NCI-H2029 (cell line): Measurements from ENCODE around the gene OR6K2.
"Not testable (repeated sequence)": the region's sequence is repeated elsewhere in the genome, so short reads cannot be mapped to it uniquely, and the experiment has no call there.

Experiments
- DNase-seq: peaks from one replicate; lab custom pipeline; 2025; lab: John Stamatoyannopoulos, UW

OR6K2 gene, protein sequence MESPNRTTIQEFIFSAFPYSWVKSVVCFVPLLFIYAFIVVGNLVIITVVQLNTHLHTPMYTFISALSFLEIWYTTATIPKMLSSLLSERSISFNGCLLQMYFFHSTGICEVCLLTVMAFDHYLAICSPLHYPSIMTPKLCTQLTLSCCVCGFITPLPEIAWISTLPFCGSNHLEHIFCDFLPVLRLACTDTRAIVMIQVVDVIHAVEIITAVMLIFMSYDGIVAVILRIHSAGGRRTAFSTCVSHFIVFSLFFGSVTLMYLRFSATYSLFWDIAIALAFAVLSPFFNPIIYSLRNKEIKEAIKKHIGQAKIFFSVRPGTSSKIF

DNA sequence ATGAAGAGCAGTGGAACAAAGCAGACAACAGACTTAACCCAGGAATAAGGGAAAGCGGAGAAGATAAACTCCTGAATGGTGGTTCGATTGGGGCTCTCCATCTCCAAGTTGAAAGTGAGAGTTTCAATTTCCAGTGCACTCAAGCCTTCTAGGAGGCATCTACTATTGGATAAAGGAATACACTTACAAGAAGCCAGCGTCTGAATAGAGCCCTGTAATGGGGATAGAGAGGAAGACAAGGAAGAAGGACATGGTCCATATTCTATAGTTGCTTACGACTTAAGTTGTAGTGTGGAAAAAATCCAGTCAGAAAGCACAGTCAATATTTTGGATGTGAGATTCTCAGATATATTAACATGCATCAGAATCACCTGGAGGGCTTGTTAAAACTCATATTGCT is at the start of gene OR6K2:
Gene OR6K2, minus strand, starts transcription at position 101 of the 400 bp plus-strand sequence. Its CDS starts 0 bp downstream, at position 101.
- no peak for DNase-seq

DNA sequence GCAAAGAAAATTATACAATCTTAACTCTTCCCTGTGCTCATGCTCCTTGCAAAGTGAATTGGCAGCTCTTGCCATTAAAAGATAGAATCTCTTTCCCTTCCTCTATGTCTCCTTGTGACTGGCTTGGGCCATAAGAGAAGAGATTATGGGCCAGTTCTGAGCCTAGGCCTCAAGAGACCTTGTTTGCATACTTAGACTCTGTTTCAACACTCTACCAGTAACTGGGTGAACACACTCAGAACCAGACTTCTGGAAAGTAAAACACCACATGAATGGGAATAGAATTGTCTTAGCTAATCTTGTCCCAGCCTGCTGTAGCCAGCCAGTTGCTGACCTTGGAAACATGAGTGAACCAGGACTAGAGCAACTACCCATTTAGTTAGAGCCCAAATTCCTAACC is 35.4 kb upstream of the OR6K2 start:
- DNase-seq, result no peak

DNA sequence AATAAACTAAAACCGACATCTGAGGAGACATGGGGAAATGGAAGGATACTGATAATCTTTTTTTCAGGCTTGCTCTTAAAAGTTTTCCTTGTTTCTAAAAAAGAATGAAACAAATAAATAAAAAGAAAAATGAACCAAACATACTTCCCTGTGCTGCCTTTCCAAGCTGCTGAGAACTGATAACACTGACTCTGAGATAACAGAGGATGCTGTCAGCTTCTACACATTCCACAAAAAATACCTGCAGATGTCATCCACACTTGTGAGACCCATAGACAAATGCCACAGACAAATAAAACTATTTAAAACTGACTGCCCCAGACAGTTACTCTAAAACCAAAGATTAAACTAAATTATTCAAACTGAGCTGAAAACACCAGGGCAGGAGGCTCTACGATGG is 32.1 kb upstream of the OR6K2 start:
- DNase-seq, result no peak

DNA sequence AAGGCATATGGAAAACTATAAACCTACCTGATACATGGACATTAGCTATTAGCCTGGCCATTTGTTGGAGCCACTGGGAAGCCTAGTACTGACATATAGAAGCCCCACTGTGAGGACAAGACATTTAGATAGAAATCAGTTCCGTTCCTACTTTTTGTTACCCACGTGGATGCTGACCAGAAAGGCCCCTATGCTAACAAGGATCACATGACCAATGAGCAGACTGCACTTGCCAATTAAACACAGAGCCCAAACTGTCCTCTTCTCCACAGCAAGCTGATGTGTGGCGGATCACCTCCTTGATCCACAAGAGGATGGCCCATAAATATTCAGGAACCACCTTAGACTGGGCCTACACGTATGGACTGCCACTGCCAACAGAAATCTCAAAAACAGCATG is 31.3 kb upstream of the OR6K2 start:
- no peak for DNase-seq

DNA sequence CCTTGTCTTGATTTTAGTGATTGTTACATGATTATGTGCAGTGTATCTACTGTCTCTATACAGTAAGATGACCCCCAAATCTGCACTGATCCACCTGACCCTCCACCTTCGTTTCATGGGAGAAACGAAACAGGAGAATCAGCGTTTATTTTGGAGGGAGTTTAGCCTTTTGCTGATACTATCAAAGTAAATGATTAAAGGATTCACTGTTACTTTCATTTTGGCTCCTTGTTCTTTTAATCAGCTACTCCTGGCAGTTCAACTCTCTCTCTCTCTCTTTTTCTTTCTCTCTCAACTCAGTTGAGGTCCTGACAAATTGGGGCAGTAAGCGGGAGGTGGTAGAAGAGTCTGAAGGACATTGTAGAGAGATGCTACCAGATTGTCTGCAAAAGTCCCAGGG is 30.0 kb upstream of the OR6K2 start:
- DNase-seq, result no peak

DNA sequence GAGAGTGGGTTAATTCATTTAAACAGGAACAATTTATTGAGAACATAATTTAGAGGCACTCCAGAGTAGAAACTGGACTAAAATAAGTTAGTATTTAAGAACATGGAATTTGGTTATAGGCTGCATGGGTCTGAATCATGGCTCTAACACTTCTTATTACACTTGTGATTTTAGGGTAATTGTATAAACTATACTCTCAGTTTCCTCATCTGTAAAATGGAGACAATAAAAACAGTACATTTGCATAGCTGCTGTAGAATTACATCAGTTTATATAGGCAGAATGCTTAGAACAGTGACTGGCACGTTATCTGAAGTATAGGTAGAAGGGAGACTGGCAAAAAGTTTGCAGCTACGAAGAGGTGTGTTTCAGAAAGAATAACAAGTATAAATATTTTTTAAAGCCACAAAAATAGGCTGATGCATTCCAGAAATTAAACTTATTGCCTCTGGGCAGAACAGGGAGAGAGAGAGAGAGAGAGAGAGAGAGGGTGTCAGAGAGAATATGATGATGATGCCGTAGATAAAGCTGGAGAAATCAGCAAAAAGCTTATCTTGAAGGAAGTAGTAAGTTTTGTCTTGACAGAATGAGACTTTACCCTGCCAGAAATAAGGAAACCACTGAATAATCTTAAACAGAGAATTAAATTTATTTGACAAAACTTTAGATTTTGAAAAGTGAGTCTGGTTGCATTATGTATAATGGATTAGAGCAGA is 28.2 kb upstream of the OR6K2 start:
- DNase-seq, result no peak

DNA sequence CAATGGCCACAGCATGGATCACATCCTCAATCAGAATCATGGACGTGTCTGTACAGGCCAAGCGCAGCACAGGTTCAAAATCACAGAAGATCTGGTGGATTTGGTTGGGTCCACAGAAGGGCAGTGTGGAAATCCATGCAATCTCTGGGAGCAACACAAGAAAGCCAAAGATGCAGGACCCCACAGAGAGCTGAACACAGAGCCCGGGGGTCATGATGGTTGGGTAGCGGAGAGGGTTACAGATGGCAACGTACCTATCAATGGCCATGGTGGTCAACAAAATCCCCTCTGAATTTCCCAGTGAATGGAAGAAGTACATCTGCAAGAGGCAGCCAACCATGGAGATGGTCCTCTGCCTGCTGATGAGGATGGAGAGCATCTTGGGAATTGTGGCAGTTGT is 24.0 kb upstream of the OR6K2 start:
- no peak for DNase-seq

DNA sequence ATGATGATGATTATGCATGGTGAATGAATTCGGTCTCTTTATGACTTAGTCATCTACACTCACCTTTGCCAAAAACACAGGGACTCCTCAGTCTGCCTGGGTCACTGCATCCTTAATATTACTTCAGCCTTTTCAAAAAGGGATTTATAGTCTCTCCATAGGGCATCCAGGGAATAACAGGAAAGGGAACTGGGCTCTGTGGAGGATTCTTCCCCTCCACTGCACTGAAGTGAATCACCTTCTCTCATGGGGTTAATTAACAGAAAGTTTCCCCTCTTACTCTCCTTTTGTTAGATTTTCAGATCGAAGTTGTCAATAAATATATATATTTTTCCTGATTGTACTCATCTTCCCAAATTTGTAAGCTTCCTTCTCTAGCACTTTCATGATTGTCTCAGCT is 20.2 kb upstream of the OR6K2 start, which contains the start of gene OR6K3:
Gene OR6K3, minus strand, starts transcription at position 101 of the 400 bp plus-strand sequence. CDS start 2,605 bp downstream, outside the sequence.
- no peak for DNase-seq

DNA sequence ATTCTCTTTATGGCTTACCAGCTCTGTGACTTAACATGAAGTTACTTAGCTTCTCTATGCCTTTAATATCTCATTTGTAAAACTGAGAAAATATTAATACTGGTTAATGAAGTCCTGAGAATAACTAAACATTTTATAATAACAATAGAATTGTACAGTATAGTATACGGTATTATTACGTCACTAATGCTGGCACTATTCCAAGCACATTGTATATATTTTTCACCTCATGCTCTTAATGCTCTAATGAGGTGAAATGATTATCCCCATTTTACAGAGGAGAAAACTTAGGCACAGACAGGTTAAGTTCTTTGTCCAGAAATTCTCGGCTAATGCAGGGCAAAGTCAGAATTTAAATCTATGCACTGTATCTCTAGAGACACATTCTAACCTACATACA is 19.2 kb upstream of the OR6K2 start:
- DNase-seq, result no peak

DNA sequence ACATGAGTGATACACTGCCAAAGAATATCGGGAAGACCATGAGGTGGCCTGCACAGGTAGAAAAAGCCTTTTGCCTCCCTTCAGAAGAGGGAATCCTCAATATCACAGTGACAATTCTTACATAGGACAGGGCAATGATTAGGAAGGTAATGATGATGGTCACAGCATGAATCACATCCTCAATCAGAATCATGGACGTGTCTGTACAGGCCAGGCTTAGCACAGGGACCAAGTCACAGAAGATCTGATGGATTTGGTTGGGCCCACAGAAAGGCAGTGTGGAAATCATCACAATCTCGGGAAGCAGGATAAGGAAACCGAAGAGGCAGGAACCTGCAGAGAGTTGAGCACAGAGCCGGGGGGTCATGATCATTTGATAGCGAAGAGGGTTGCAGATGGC is 16.9 kb upstream of the OR6K2 start:
- no peak for DNase-seq

DNA sequence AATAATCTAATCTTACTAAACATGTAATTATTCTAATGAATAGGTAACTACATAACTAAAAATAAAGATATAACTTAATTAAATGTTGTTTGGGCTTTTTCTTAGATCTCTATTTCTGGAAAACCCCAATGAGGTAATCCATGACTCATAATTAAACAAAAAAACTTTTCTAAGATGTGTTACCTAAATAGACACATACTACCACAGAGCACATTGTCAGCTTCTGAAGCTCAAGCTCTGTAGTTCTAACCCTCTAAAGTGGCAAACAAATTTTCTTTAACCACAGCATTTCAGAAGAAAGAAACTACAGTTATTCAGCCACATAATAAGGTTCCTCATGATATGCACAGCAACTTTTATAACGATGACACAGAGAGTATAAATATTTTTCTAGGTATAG is 15.9 kb upstream of the OR6K2 start:
- no peak for DNase-seq

DNA sequence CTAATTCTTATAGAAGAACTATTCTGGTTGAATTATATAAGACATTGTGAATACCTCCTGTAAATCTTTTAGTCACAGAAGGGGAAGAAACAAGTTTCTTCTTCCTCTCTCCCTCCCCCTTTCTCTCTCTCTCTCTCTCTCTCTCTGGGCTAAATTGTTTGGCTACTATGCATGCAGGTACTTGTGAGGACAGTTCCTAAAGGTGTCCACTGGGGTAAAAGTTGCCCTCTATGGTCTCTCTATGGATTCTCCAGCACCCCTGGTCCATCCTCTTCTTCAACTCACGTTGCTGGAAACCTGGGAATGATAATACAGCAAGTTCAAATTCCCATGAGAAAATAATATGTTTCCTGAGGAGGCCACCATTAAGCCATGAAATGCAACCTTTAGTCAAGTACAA is 14.3 kb upstream of the OR6K2 start:
- DNase-seq, result no peak

DNA sequence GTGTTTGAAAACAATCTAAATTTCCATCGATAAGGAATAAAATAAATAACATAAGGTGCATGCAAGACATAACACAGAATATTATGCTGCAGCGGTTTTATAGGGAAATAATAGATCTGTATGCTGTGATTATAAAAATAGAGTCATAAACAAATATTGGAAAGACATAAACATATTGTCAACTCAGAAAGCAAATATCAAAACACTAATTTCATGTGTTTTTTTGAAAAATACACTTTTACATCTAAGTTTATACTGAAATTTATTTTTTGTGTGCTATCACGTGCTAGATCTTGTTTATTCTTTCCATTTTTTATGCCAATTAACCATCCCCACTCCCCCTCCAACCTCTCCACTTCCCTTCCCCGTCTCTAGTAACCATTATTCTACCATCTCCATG is 10.6 kb upstream of the OR6K2 start:
- no peak for DNase-seq

DNA sequence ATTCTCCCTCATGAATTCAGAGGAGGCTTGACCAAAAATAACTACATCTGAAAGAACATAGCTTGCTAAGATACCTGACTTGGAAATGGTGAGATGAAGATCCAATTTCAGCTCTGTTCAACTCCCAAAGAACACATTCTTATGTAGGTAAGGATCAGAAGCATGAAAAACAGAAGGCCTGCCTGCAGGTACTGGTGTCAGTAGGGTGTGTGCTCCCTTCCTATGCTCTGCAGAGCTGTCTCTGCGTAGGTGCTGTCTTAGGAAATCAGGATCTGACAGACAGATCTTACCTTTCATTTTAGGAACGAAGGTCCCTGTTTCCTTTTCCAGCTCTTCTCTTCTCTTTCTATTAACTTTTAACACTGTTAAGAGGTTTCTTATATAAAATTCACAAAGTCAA is 5.6 kb upstream of the OR6K2 start:
- no peak for DNase-seq

DNA sequence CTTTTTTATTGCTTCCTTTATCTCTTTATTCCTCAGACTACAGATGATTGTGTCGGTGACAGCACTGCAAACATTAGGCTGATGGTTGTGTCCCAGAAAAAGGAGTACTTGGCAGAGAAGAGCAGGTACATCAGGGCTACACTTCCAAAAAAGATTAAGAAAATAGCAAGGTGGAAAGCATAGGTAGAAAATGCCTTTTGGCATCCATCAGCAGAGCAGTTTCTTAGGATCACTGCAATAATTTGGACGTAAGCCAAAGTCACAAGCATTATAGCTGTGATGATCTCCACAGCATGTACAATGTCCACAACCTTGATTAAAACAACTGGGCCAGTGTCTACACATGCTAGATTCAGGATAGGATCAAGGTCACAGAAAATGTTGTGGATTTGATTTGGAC is 5.9 kb downstream of the OR6K2 start:
- DNase-seq, result no peak

DNA sequence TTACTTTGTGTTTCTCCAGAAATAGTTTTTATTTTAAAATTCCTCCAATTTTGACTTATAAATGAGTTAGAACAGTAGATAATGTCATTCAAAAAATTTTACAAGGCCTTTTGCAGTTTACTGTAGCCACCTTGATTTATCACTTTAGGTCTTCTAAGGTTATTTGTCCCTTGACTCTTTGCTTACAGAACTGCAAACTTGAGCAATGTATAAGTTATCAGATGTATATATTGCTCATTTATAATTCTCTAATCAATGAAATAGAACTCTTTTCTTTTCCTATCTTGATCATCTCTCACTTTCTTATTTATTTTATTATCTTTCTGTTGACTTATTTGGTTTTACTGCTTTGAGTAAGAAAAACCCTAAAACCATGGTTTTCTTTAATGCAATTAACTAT is 8.1 kb downstream of the OR6K2 start:
- no peak for DNase-seq

DNA sequence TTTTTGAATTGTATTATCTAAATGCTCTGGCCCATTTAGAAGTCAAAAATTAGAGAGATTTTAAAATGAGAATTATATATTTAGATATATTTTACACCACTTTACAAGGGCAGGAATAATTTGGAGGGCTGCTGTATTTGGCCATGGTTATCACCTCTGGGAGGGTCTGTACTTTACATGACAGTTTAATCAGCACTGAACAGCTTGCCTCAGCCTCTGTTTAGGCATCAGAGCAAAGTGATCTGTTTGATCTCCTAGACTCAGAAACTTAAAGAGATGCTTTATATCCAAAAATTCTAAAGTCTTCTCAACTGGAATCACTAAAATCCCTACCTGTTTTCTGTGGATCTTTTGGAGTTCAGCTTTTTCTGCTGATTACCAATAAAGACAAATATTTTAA is 8.5 kb downstream of the OR6K2 start:
- no peak for DNase-seq

DNA sequence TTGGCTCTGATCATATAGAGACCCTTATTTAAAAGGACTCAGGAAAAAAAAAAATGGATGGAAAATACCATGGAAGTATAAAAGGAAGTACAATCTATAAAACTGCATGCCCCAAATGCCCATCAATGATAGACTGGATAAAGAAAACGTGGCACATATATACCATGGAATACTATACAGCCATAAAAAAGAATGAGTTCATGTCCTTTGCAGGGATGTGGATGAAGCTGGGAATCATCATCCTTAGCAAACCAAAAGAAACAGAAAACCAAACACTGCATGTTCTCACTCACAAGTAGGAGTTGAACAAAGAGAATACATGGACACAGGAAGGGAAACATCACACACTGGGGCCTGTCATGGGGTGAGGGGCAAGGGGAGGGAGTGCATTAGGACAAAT is 9.3 kb downstream of the OR6K2 start:
- not testable (repeated sequence) for DNase-seq

DNA sequence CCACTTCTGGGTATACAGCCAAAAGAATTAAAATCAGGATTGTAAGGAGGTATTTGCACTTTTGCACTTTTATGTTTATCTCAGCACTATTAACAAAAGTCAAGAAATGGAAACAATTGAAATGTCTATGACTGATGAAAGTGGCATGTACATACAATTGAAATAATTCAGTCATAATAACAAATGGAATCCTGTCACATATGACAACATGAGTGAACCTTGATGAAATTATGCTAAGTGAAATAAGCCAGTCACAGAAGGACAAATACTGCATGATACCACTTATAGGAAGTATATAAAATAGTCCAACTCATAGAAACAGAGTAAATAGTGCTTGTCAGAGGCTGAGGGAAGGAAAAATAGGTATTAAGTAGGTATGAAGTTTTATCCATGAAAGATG is 10.6 kb downstream of the OR6K2 start:
- no peak for DNase-seq

DNA sequence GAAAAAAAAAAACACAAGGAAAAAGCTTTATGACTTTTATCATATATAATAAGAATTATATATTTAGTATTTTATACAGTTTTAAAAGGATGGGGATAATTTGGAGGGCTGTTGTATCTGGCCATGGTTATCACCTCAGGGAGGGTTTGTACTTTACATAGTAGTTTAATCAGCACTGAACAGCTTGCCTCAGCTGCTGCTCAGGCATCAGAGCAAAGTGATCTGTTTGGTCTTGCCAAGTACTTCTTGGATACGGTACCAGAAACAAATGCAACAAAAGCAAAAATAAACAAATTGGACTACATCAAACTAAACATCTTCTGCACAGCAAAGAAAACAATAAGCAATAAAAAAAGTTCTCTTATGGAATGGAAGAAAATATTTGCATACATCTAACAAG is 11.3 kb downstream of the OR6K2 start:
- DNase-seq, result no peak

DNA sequence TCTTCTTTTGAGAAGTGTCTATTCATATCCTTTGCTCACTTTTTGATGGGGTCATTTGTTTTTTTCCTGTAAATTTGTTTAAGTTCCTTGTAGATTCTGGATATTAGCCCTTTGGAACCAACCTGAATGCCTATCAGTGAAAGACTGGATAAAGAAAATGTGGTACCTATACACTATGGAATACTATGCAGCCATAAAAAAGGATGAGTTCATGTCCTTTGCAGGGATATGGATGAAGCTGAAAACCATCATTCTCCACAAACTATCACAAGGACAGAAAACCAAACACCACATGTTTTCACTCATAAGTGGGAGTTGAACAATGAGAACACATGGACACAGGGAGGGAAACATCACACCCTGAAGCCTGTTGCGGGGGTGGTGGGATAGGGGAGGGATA is 12.1 kb downstream of the OR6K2 start:
- not testable (repeated sequence) for DNase-seq

DNA sequence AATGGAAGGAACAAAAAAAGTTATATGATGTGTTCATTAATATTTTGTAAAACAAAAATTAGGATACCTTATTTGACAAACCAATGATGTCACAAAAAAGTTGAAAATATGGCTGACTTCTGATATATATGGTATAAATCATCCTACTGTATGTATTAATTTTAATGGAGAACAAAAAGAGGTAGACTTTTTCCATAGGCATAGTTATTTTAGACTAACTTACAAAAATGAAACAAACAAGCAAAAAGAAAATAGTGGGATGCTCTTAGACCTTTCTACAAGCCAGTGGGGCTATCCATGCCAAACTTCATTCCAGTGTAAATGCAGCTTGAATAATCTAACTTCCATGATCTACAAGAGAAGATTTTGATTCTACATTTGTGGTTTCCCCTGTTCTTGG is 13.4 kb downstream of the OR6K2 start:
- no peak for DNase-seq

DNA sequence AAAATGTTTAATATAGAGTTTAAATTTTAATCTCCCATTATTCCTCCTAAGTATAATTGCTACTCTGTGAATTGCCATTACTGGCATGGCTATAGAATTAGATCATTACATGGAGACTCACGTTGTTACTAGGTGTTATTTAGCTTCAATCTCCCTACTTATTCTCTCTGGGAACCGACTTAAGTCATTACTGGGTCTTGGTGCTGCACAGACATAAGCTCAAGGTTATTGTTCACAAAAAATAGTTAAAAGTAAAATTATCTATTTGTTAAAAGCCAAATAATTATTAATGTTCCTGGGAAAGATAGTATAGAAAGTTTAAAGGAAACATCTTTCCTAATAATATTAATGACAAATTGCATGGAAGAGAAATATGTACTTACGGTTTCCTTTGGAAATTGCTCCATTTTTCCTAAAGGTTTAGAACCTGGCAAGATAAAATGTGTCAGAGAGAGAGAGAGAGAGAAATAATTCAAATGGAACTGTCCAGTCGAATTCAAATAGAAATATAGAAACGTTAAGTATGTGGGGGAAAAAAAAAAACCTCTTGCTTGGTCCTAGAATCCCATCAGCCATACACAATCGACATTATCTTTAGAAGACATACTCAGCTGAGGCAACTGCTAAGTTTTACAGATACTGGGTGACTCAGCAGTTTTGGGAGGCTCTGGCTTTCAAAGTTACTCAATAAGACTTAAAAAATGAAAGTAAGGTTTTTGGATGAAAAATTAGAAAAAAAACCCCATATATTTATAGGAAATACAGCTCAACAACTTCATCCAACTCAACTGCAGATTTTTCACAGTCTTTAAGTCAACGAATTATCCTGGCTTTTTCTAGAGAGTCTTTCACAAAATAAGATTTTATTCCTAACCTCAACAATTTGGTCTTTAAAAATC is 14.1 kb downstream of the OR6K2 start, which contains the start of gene SPTA1:
Gene SPTA1, minus strand, starts transcription at position 605 of the 899 bp plus-strand sequence. Its CDS starts 198 bp downstream, at position 407.
- DNase-seq, result no peak
